ENCODE data around the gene IL17RD. TPM values are rescaled to one million over a fixed set of nuclear protein-coding genes. Genes with fewer than 3 reads are reported as not detected.

IL17RD gene
- total RNA-seq (2013; cell fraction: nucleolus; rRNA removed), result 0.04 TPM in 1 of 2 replicates, not detected in the other
- total RNA-seq (2014; rRNA removed), result 0.05 and 0.06 TPM in 2 replicates
- not detected in 2 replicates for total RNA-seq (2014; rRNA removed; fragmentation: Illumina TruSeq; extraction: Trizol)
- total RNA-seq (2021), result 0.05 and 0.08 TPM in 2 replicates
- polyA plus RNA-seq (2011; ENCODE audit: low read depth), result not detected
- polyA plus RNA-seq (2011; rRNA removed), result 0.04 TPM in 1 of 2 replicates, not detected in the other
- 0.05 and 0.09 TPM in 2 replicates for polyA plus RNA-seq (2011; cell fraction: cytosol; rRNA removed)
- polyA plus RNA-seq (2011; cell fraction: nucleus; rRNA removed), result 0.01 TPM in 1 of 2 replicates, not detected in the other
- not detected in 2 replicates for polyA plus RNA-seq (2012)
- 0.07 TPM in 1 of 2 replicates, not detected in the other for polyA plus RNA-seq (2014; fragmentation: Illumina TruSeq; extraction: Trizol)
- polyA plus RNA-seq (2014; fragmentation: Nextera tagmentation; extraction: Ambion mirVana), result not detected
- 0.01 and 0.03 TPM in 2 replicates for polyA plus RNA-seq (2014; rRNA removed)
- polyA plus RNA-seq (2016; fragmentation: Nextera tagmentation; extraction: Ambion mirVana), result under 1 TPM; 0.03 to 0.04 TPM
- polyA minus RNA-seq (2011; rRNA and poly(A)+ RNA removed), result 0.05 TPM in 1 of 2 replicates, not detected in the other
- not detected in 2 replicates for polyA minus RNA-seq (2011; cell fraction: cytosol; rRNA and poly(A)+ RNA removed)
- not detected in 2 replicates for polyA minus RNA-seq (2011; cell fraction: nucleus; rRNA and poly(A)+ RNA removed)
- percentile 14 among the genes with signal in this experiment for Bru-seq, nascent RNA
- BruChase-seq, experiment 1, labeled RNA remaining after a 6-hour chase, result percentile 9 among the genes with signal in this experiment
- BruChase-seq, experiment 2, labeled RNA remaining after a 2-hour chase, result percentile 8 among the genes with signal in this experiment
- long read RNA-seq, experiment 1, result 0 reads
- long read RNA-seq, experiment 2, partial matches to known transcripts, result 1 of 1 reads
- long read RNA-seq, experiment 2, other reads (novel, unspliced or antisense), result 0 of 1 reads

GRCh38 chr3:57164657-57165573 lies at the start of gene IL17RD:
Gene IL17RD, minus strand, starts transcription at chr3:57165353. Its CDS starts 67 bp downstream, at chr3:57165286.
- peak; percentile 75 for ATAC-seq
- POLR2A ChIA-PET, result no interaction called here
- BruUV-seq (replicated peaks), result no TSS peak
- no peaks in the 10 kb centered on the region for H3K79me2 ChIP-seq (ENCODE audit: control insufficient read depth, insufficient read depth, low read length)
- CTCF ChIA-PET, result no interaction called here
- no peak for DNase-seq (ENCODE audit: low read depth, low spot score)
- peak within 1 kb of the TSS; percentile 55; the same call in 1 of the 2 replicates for H3K4me3 ChIP-seq
- in situ Hi-C loops (cut with MboI) (no loop called here), intact Hi-C loops (cut with micrococcal nuclease; ENCODE audit: unreplicated experiment) (loop anchor here (10.0 kb wide), 1 partner anchor 170 kb away; no protein-coding TSS in a partner anchor)
- RAD21 ChIA-PET (ENCODE audit: unreplicated experiment), result no interaction called here
- TF ChIP-seq BACH1 (IDR thresholded peaks at IDR 0.05; ENCODE audit: borderline replicate concordance), result peak; percentile 51; the same call in 1 of the 2 replicates
- TF ChIP-seq HDAC6 (IDR thresholded peaks at IDR 0.05; ENCODE audit: unreplicated experiment), result peak; percentile 86
- no peak for TF ChIP-seq BCL11A (IDR thresholded peaks at IDR 0.05; ENCODE audit: low read depth, low read length)
- peak; percentile 84 for TF ChIP-seq SUZ12 (IDR thresholded peaks at IDR 0.05; ENCODE audit: unreplicated experiment)
- TF ChIP-seq EGR1 (IDR thresholded peaks at IDR 0.05; ENCODE audit: borderline replicate concordance in 1 of 2, low read depth in 2 of 2, low read length in 2 of 2), result peak in 1 of 2 experiments; percentile 64; a peak in 1 of 3 replicates
- no peak for TF ChIP-seq E2F4 (IDR thresholded peaks at IDR 0.05; ENCODE audit: low read depth, low read length)
- TF ChIP-seq NRF1 (conservative IDR thresholded peaks at IDR 0.05; ENCODE audit: low read depth, low read length), result 0 out of 2 replicates have a peak, but pooled peaks have one; percentile 13
- peak; percentile 77 for TF ChIP-seq LARP7 (IDR thresholded peaks at IDR 0.05)
- 0 out of 2 replicates have a peak, but pooled peaks have one; percentile 18 for TF ChIP-seq DPF2 (IDR thresholded peaks at IDR 0.05)
- TF ChIP-seq GATAD2B (conservative IDR thresholded peaks at IDR 0.05; ENCODE audit: low read depth), result peak; percentile 79
- H3K9me3 ChIP-seq (replicated peaks; ENCODE audit: control insufficient read depth, insufficient read depth, low read length), result no peaks in the 10 kb centered on the region
- H3K36me3 ChIP-seq (ENCODE audit: control insufficient read depth in 2 of 2, insufficient read depth in 2 of 2, low read length in 1 of 2), result no peaks in the 10 kb centered on the region
- SMC1A ChIA-PET (ENCODE audit: uncharacterized antibody, unreplicated experiment), result no interaction called here
- H3K27me3 ChIP-seq (replicated peaks in 1 of 2; ENCODE audit: control insufficient read depth in 2 of 2, insufficient read depth in 2 of 2, low read length in 1 of 2), result peaks cover 15 to 21% of the 10 kb centered on the region in 2 experiments
- no peak within 1 kb of the TSS for H3K9ac ChIP-seq (ENCODE audit: control insufficient read depth, insufficient read depth, low read length)
- no peaks in the 10 kb centered on the region for H4K20me1 ChIP-seq (ENCODE audit: control insufficient read depth, insufficient read depth)
- FAIRE-seq, result no peak
- no peak within 1 kb of the TSS for H3K27ac ChIP-seq (ENCODE audit: control insufficient read depth, insufficient read depth)
- 7% methylated on average over 70 of the region's 98 CpGs for WGBS (ENCODE audit: insufficient coverage, insufficient replicate concordance, low lambda C conversion rate, missing lambda C conversion rate)
- H2AFZ ChIP-seq (ENCODE audit: control insufficient read depth, low read depth, low read length), result peak within 1 kb of the TSS; percentile 37; the same call in 1 of the 2 replicates
- peak within 1 kb of the TSS; percentile 82 for H3K4me2 ChIP-seq (ENCODE audit: control insufficient read depth, insufficient read depth)
- 0 out of 2 replicates have a peak, but pooled peaks cover 4% of the 10 kb centered on the region for H3K4me1 ChIP-seq (ENCODE audit: control insufficient read depth, insufficient read depth, low read length)

All from GM12878 (cell line).